Panc1 (cell line): ENCODE data around the gene DDX59. TPM values are rescaled to one million over a fixed set of nuclear protein-coding genes. Genes with fewer than 3 reads are reported as not detected.

Experiments
- ATAC-seq: fragments of 200-7000 bp; cut with Tn5 transposase; 2 replicates; pipeline ENCODE4 v1.9.1; 2020; ENCODE audit warnings: mild to moderate bottlenecking, moderate library complexity
- BruUV-seq: library from RNA; stranded (reverse); fragments of 400-500 nt; replicated peaks from 2 replicates; lab custom pipeline; 2021; lab: Mats Ljungman, UMichigan
- CTCF ChIA-PET: fragments of 300-600 bp; sonication (Branson Sonifier 250); formaldehyde crosslinking; loops from one replicate; lab custom pipeline; 2022; ENCODE audit warnings: antibody characterized with exemption; lab: Charles Lee
- POLR2A ChIA-PET: fragments of 300-600 bp; sonication (Branson Sonifier 250); formaldehyde crosslinking; loops from one replicate; lab custom pipeline; 2022; ENCODE audit warnings: antibody characterized with exemption; lab: Charles Lee
- DNase-seq: peaks from one replicate; pipeline ENCODE4 v3.0.0-alpha.2; 2010; ENCODE audit warnings: low read depth, low spot score
- H3K27ac ChIP-seq: 2 replicates; pipeline ENCODE4 v1.5.1; 2011; ENCODE audit warnings: mild to moderate bottlenecking, low read length, inconsistent platforms
- H3K27me3 ChIP-seq: fragments of 200-500 bp; sonication (Bioruptor generic); 2 replicates; pipeline ENCODE4 v1.6.0; 2014; ENCODE audit warnings: low read length, inconsistent platforms; ENCODE audit not compliant: control insufficient read depth, insufficient read depth
- H3K36me3 ChIP-seq: fragments of 200-500 bp; sonication (Bioruptor generic); 2 replicates; pipeline ENCODE4 v1.5.1; 2014; ENCODE audit warnings: inconsistent platforms, mild to moderate bottlenecking, low read length, moderate library complexity; ENCODE audit not compliant: control insufficient read depth, insufficient read depth
- H3K4me1 ChIP-seq: 2 replicates; pipeline ENCODE4 v1.5.1; 2011; ENCODE audit warnings: inconsistent platforms, mild to moderate bottlenecking, low read length, moderate library complexity; ENCODE audit not compliant: control insufficient read depth, insufficient read depth
- H3K4me3 ChIP-seq, 2 experiments: 2 replicates each; pipeline ENCODE4 v1.5.1; 2011 to 2012; ENCODE audit warnings: low read depth in 2 of 2, low read length in 2 of 2, mild to moderate bottlenecking in 2 of 2, inconsistent platforms in 1 of 2, moderate library complexity in 1 of 2
- H3K9me3 ChIP-seq: fragments of 200-500 bp; sonication (Bioruptor generic); 2 replicates; pipeline ENCODE4 v1.5.1; 2014; ENCODE audit warnings: low read depth, mild to moderate bottlenecking, inconsistent platforms, low read length, moderate library complexity; ENCODE audit not compliant: control insufficient read depth, insufficient read depth
- CTCF ChIP-seq: fragments of 450-650 bp; IDR thresholded peaks from 2 replicates; pipeline ENCODE4 v1.5.1; 2017; ENCODE audit warnings: mild to moderate bottlenecking
- POLR2AphosphoS5 ChIP-seq: IDR thresholded peaks from 2 replicates; pipeline ENCODE4 v1.6.1; 2012; ENCODE audit warnings: mild to moderate bottlenecking, low read depth, low read length, moderate library complexity
- REST ChIP-seq, 2 experiments: IDR thresholded peaks; 2 replicates each; pipeline ENCODE4 v1.6.1; 2011 to 2012; ENCODE audit warnings: low read depth in 2 of 2, control low read depth in 1 of 2, low read length in 1 of 2, mild to moderate bottlenecking in 1 of 2, moderate library complexity in 1 of 2; ENCODE audit not compliant: insufficient read depth in 1 of 2
- SIN3A ChIP-seq: IDR thresholded peaks from 2 replicates; pipeline ENCODE4 v1.6.1; 2012; ENCODE audit warnings: low read depth, mild to moderate bottlenecking, low read length, moderate library complexity, borderline replicate concordance; ENCODE audit not compliant: insufficient read depth
- TCF7L2 ChIP-seq: IDR thresholded peaks from 2 replicates; pipeline ENCODE4 v1.6.1; 2011; ENCODE audit warnings: mild to moderate bottlenecking, low read depth, low read length, inconsistent platforms
- in situ Hi-C: cut with HindIII; loops from 2 replicates; pipeline ENCODE4 v1.10.0; 2016; ENCODE audit warnings: low sequenced_read_pairs, low pct_unique_long_range_greater_than_20kb
- intact Hi-C: fragments of 100-400 bp; cut with micrococcal nuclease; formaldehyde crosslinking; loops from one replicate; pipeline ENCODE4 v1.10.0; 2022; ENCODE audit not compliant: unreplicated experiment
- total RNA-seq: library from RNA; stranded (reverse); gene quantifications from one replicate; pipeline ENCODE4 v1.2.1, GENCODE V29; 2021; ENCODE audit not compliant: unreplicated experiment

DDX59 gene
- total RNA-seq, 1 experiment from 2014 or later = 26.4 TPM

- H3K27me3 ChIP-seq = no peaks in the 10 kb centered on the region
- no TSS peak for BruUV-seq
- in situ Hi-C loops = no loop called here
- ChIA-PET POLR2A (no interaction called here), CTCF (no interaction called here)
- intact Hi-C loops = no loop called here
- TF ChIP-seq TCF7L2 (no peak), CTCF (no peak), SIN3A (no peak), REST (IDR thresholded peaks at IDR 0.05; ENCODE audit: insufficient read depth in 1 of 2, low read depth in 2 of 2, low read length in 1 of 2) (no peak), POLR2AphosphoS5 (no peak)
- ATAC-seq (no peak), DNase-seq (no peak)
- H3K27ac ChIP-seq = no peak overlapping the region
- no peaks in the 10 kb centered on the region for H3K4me1 ChIP-seq
- no peaks in the 10 kb centered on the region for H3K9me3 ChIP-seq
- no peak overlapping the region for H3K4me3 ChIP-seq
- peaks cover 4% of the 10 kb centered on the region; the same call in 1 of the 2 replicates for H3K36me3 ChIP-seq
Observed at GRCh38 chr1:200659269-200659668, 10.4 kb downstream of the DDX59 start.

GRCh38 chr1:200658037-200658818 lies 11.5 kb downstream of the DDX59 start:
- intact Hi-C loops (no loop called here), in situ Hi-C loops (no loop called here)
- no peak overlapping the region for H3K4me3 ChIP-seq
- DNase-seq (no peak), ATAC-seq (no peak)
- H3K27me3 ChIP-seq = no peaks in the 10 kb centered on the region
- POLR2A ChIA-PET = interaction anchor here (0.5 kb wide), 2 partner anchors 14 to 127 kb away, joined by 4 to 6 read pairs; no protein-coding TSS in a partner anchor
- H3K27ac ChIP-seq = no peak overlapping the region
- peaks cover 4% of the 10 kb centered on the region; the same call in 1 of the 2 replicates for H3K36me3 ChIP-seq
- TF ChIP-seq CTCF (no peak), TCF7L2 (no peak), SIN3A (no peak), REST (IDR thresholded peaks at IDR 0.05; ENCODE audit: insufficient read depth in 1 of 2, low read depth in 2 of 2, low read length in 1 of 2) (no peak), POLR2AphosphoS5 (no peak)
- H3K4me1 ChIP-seq = no peaks in the 10 kb centered on the region
- no TSS peak for BruUV-seq
- no peaks in the 10 kb centered on the region for H3K9me3 ChIP-seq
- CTCF ChIA-PET = interaction anchor here (0.6 to 0.7 kb wide), 2 partner anchors 30 to 137 kb away, joined by 3 to 5 read pairs; no protein-coding TSS in a partner anchor
